Heart right ventricle (tissue), 16 donors: ENCODE results near the gene RNF113B. TPM values are rescaled to one million over a fixed set of nuclear protein-coding genes. Genes with fewer than 3 reads are reported as not detected.
A peak's percentile ranks its signal among the peaks of the same experiment; 100 is the strongest.

ENCODE experiments used
- ATAC-seq, 8 donors: fragments of 200-7000 bp; cut with Tn5 transposase; one replicate each; pipeline ENCODE4 v1.9.1; 2020; ENCODE audit warnings: mild to moderate bottlenecking in 8 of 8, moderate library complexity in 8 of 8, moderate number of reproducible peaks in 1 of 8
- DNase-seq, 2 donors: peaks; one replicate each; pipeline ENCODE4 v3.0.0-alpha.2; 2020
- H3K27ac ChIP-seq, 10 donors: fragments of 200-600 bp; sonication (generic) in 2 of 10; one replicate each; pipeline versions ENCODE4 v1.5.0 to v1.8.0; 2020 to 2022; ENCODE audit warnings: mild to moderate bottlenecking in 3 of 10
- H3K27me3 ChIP-seq, 7 donors: fragments of 200-600 bp; one replicate each; pipeline ENCODE4 v1.8.0; 2021 to 2022; ENCODE audit warnings: mild to moderate bottlenecking in 2 of 7
- H3K36me3 ChIP-seq, 9 donors: fragments of 200-600 bp; sonication (generic) in 1 of 9; one replicate each; pipeline versions ENCODE4 v1.5.0 to v1.8.0; 2020 to 2022; ENCODE audit warnings: mild to moderate bottlenecking in 2 of 9
- H3K4me1 ChIP-seq, 9 donors: fragments of 200-600 bp; sonication (generic) in 1 of 9; one replicate each; pipeline versions ENCODE4 v1.5.0 to v1.8.0; 2020 to 2022; ENCODE audit warnings: mild to moderate bottlenecking in 4 of 9
- H3K4me3 ChIP-seq, 10 donors: fragments of 200-600 bp; sonication (generic) in 2 of 10; one replicate each; pipeline versions ENCODE4 v1.5.0 to v1.8.0; 2020 to 2022; ENCODE audit warnings: mild to moderate bottlenecking in 7 of 10, moderate library complexity in 2 of 10
- H3K9me3 ChIP-seq, 11 donors: fragments of 200-600 bp in 10 of 11; sonication (generic) in 2 of 11; one replicate each; pipeline versions ENCODE4 v1.5.0 to v1.8.0; 2013 to 2022; ENCODE audit warnings: mild to moderate bottlenecking in 2 of 11, control low read depth in 1 of 11, moderate library complexity in 1 of 11
- WGBS, 2 donors: extraction: QIAGEN DNeasy Blood & Tissue Kit; methylation state at CpG; one replicate each; pipeline ENCODE4 v1.1.7; 2013; ENCODE audit warnings: inconsistent platforms in 1 of 2; 5-methylcytosine and 5-hydroxymethylcytosine counted together
- intact Hi-C, 10 donors: fragments of 100-400 bp; cut with DNase I; formaldehyde crosslinking; loops; one replicate each; pipeline versions ENCODE4 v1.11.1 to v1.14.2; 2022
- polyA plus RNA-seq, 2 donors: library from polyadenylated mRNA; stranded (reverse); fragments of 200-250 nt; gene quantifications; one replicate each; pipeline ENCODE4 v1.2.3, GENCODE V29; 2013
- total RNA-seq, 10 donors: library from RNA; stranded (reverse); fragmentation: NEBNext Ultra II Directional in 3 of 10; extraction: Animal tissue kit (Norgen Biotek cat#: 25700) in 3 of 10; gene quantifications; one replicate each; pipeline versions ENCODE4 v1.2.1 to v1.2.4, GENCODE V29; 2021 to 2023
- TF ChIP-seq, protein P1 (sequence below), 9 donors: fragments of 200-600 bp; sonication (generic) in 2 of 9; IDR thresholded peaks; one replicate each; pipeline versions ENCODE4 v1.5.0 to v1.8.0; 2021 to 2022; ENCODE audit warnings: antibody characterized with exemption in 9 of 9, mild to moderate bottlenecking in 5 of 9, moderate library complexity in 1 of 9
- donor health status: Arrhythmogenic right ventricular cardiomyopathy.
- donor health status: ischemic (EF 13 %, LVEDD 7.1; RV severe dilation, severe dysfunction).
- donor health status: healthy with polysubstance abuse.
- donor health status: DM: no; HTN: yes; CAD: no.
- donor health status: DM: no; HTN: no; CAD: no.
- donor health status: ischemic (EF 25% LVEDD 6.9; RV normal size, moderate dysfunction).
- donor health status: ischemic (EF 25% LVEDD 5.7; RV mildly dilated, moderate dysfunction).
- donor health status: healthy.
- donor health status: DM: yes; HTN: yes; CAD: no.
- donor health status: Ischemic cardiomyopathy.
- donor health status: ischemic (EF 35%, LVEDD 5.7; RV mildly dilated, moderate dysfunction).
- donor health status: nonischemic (EF 11% LVEDD 7.7; RV severe dilation, severe dysfunction).
- donor health status: DM: yes; HTN: yes; CAD: no.
- donor health status: PGD.
- donor health status: ischemic (EF 29% LVEDD 5.4; RV normal size, mild dysfunction).
- donor health status: nonischemic (EF 23%, LVEDD 6.1; RV moderate dilation, normal function).

The RNF113B gene
- total and polyA plus RNA-seq, 12 donors: not detected

DNA sequence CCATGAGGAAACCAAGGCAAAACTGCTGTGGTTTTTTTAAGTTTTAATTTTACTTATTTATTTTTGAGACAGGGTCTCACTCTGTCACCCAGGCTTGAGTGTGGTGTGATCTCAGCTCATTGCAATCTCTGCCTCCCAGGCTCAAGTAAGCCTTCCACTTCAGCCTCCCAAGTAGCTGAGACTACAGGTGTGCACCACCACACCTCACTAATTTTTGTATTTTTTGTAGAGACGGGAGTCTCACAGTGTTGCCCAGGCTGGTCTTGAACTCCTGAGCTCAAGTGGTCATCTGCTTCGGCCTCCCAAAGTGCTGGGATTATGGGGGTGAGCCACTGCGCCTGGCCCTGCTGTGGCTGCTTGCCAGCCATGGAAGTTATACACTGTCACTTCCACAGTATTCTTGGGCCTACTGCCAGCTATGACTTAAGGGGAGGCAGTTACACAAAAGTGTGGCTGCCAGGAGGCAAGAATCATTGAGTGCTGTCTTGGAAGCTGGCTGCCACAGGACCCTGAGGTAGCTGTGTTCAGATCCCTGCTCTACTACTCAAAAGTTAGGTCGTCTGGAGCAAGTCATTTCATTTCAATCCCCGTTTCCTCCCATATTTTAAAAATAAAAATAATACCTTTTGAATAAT, 21.5 kb downstream of the RNF113B start:
- H3K4me1 ChIP-seq: peaks cover 0 to 11% (median 0%) of the 10 kb centered on the region in 9 donors
- H3K9me3 ChIP-seq: no peaks in the 10 kb centered on the region
- no peaks in the 10 kb centered on the region for H3K27me3 ChIP-seq
- TF ChIP-seq, protein P1, sequence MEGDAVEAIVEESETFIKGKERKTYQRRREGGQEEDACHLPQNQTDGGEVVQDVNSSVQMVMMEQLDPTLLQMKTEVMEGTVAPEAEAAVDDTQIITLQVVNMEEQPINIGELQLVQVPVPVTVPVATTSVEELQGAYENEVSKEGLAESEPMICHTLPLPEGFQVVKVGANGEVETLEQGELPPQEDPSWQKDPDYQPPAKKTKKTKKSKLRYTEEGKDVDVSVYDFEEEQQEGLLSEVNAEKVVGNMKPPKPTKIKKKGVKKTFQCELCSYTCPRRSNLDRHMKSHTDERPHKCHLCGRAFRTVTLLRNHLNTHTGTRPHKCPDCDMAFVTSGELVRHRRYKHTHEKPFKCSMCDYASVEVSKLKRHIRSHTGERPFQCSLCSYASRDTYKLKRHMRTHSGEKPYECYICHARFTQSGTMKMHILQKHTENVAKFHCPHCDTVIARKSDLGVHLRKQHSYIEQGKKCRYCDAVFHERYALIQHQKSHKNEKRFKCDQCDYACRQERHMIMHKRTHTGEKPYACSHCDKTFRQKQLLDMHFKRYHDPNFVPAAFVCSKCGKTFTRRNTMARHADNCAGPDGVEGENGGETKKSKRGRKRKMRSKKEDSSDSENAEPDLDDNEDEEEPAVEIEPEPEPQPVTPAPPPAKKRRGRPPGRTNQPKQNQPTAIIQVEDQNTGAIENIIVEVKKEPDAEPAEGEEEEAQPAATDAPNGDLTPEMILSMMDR (IDR thresholded peaks at IDR 0.05): no peak
- WGBS, 2 donors: 73 to 80% methylated on average over 5 of the region's 5 CpGs
- DNase-seq: peak in 1 of 2 donors; percentile 19
- H3K36me3 ChIP-seq: peaks cover 0 to 12% (median 0%) of the 10 kb centered on the region in 9 donors
- ATAC-seq: peak in 1 of 8 donors; percentile 42
- intact Hi-C loops: no loop called here
- H3K4me3 ChIP-seq: no peak overlapping the region
- H3K27ac ChIP-seq: no peak overlapping the region

DNA sequence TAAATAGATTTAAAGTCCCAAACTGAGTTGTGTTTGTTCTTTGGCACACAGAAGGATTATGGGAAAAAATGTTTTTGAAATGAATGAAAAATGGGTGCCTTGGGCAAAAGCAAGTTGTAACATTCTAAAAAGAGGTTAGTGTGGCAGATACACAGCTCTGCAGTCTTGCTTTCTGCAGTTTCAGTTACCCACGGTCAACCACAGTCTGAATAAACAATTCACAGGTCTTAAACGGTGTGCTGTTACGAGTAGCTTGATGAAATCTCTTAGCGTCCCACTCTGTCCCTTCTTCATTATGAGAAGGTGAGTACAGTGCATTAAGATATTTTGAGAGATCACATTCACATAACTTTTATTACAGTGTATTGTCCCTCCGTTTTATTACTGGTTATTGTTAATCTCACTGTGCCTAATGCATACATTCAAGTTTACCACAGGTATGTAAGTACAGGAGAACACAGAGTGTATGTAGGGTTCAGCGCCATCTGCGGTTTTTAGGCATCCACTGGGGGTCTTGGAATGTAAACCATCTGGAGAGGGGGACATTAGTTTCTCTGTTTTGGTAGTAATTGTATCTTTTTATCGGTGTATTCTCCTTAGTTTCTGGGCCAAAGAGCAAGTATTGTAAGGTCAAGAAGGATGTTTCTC, 26.1 kb downstream of the RNF113B start:
- no peak for DNase-seq

DNA sequence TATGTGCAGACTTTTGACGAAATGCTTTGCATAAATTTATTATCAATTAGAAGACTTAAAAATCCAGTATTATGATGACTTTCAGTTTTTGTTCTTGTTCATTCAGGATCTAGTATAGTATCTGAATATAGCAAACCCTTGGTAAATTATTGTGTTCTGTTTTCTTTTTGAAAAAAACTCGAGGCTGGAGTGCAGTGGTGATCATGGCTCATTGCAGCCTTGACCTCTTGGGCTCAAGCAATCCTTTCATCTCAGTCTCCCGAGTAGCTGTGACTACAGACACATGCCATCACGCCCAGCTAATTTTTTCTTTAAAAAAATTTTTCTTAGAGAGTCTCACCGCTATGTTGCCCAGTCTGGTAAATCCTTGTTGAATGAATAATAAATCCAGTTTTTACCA, 29.5 kb downstream of the RNF113B start:
- Histone ChIP-seq H3K4me1 (peaks cover 3 to 22% (median 14%) of the 10 kb centered on the region in 9 donors), H3K9me3 (no peaks in the 10 kb centered on the region), H3K4me3 (no peak overlapping the region), H3K27me3 (peaks cover 0 to 29% (median 0%) of the 10 kb centered on the region in 7 donors), H3K27ac (no peak overlapping the region), H3K36me3 (no peaks in the 10 kb centered on the region)
- WGBS, 2 donors: 76 to 77% methylated on average over 5 of the region's 5 CpGs
- DNase-seq (no peak), ATAC-seq (no peak)
- TF ChIP-seq, protein P1 (IDR thresholded peaks at IDR 0.05): no peak
- intact Hi-C loops: loop anchor here in 7 of 10 donors (10.0 kb wide), 7 partner anchors 167 to 697 kb away; no protein-coding TSS in a partner anchor

More for the DNA sequence above, 26.1 kb downstream of the RNF113B start:
- H3K36me3 ChIP-seq: no peaks in the 10 kb centered on the region
- intact Hi-C loops: no loop called here
- H3K4me3 ChIP-seq: no peak overlapping the region
- no peaks in the 10 kb centered on the region for H3K9me3 ChIP-seq
- H3K27ac ChIP-seq: no peak overlapping the region
- WGBS, 2 donors: 91 to 96% methylated on average over 8 of the region's 8 CpGs
- H3K27me3 ChIP-seq: peaks cover 0 to 3% (median 0%) of the 10 kb centered on the region in 7 donors
- peaks cover 0 to 7% (median 0%) of the 10 kb centered on the region in 9 donors for H3K4me1 ChIP-seq
- no peak for ATAC-seq
- TF ChIP-seq, protein P1 (IDR thresholded peaks at IDR 0.05): no peak

DNA sequence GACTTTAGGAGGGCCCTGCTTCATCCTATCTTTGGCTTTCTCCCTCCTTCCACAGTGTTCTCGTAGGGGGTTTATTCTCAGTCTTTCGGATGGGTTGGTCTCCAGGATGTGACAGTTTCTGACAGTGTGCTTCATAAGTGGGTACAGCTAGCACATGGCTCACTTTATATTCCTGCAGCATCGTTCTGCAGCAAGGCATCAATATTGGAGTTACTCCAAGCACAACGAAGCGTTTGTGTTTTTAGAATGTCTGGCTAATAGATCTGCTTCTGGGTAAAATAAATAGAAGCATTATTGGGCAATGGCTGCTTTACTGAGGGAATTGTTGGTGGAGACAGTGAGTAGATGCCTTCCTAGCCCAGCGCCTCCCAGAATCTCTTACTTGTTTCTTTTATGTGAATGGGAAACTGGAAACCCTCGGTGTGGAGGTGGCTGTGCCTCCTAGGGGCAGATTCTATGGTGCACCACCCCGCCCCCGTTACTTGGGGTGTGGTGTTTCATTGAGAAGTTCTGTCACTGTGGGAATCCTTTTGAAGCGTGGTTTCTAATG, 32.2 kb downstream of the RNF113B start:
- intact Hi-C loops: loop anchor here in 8 of 10 donors (5.0 to 10.0 kb wide), 10 partner anchors 170 to 700 kb away; no protein-coding TSS in a partner anchor
- peak overlapping the region in 6 of 10 donors; percentile 59 to 76 (median 62) for H3K4me3 ChIP-seq
- no peaks in the 10 kb centered on the region for H3K9me3 ChIP-seq
- H3K36me3 ChIP-seq: no peaks in the 10 kb centered on the region
- WGBS, 2 donors: 53 to 57% methylated on average over 10 of the region's 10 CpGs
- DNase-seq: no peak
- TF ChIP-seq, protein P1 (IDR thresholded peaks at IDR 0.05): no peak
- peak overlapping the region in 3 of 10 donors; percentile 1 to 80 (median 50) for H3K27ac ChIP-seq
- ATAC-seq: no peak
- H3K27me3 ChIP-seq: peaks cover 0 to 47% (median 0%) of the 10 kb centered on the region in 7 donors
- peaks cover 3 to 28% (median 20%) of the 10 kb centered on the region in 9 donors for H3K4me1 ChIP-seq
